ENCODE results near the gene DEPDC7.
A peak's percentile ranks its signal among the peaks of the same experiment; 100 is the strongest.

The DEPDC7 gene

DNA sequence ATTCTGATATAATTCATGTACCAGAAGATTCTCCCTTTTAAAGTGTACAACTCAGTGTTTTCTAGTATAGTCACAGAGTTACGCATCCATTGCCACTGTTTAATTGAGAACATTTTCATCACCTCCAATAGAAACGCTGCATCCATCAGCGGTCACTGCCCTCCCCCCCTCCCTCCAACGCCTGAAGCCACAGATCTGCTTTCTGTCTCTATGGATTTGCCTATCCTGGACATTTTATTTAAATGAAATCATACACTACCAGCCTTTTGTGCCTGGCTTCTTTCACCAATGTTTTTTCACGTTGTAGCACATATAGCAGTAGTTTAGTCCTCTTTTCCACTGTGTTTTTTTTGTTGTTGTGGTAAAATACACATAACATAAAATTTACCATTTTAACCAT, 46.5 kb downstream of the DEPDC7 start:
- no peaks in the 10 kb centered on the region for H3K9me3 ChIP-seq (ENCODE audit: control insufficient read depth in 1 of 2, low read length in 2 of 2)
- peaks cover 12 to 36% of the 10 kb centered on the region in 2 donors for H3K4me1 ChIP-seq (ENCODE audit: control insufficient read depth in 1 of 2, insufficient read depth in 2 of 2, low read length in 2 of 2)
- H3K4me3 ChIP-seq (ENCODE audit: low read depth in 1 of 2, low read length in 2 of 2): no peak overlapping the region
- peaks cover 34% of the 10 kb centered on the region in 2 donors for H3K36me3 ChIP-seq (ENCODE audit: control insufficient read depth in 1 of 2, insufficient read depth in 2 of 2, low read length in 2 of 2)
- H3K27me3 ChIP-seq (ENCODE audit: low read depth, low read length): no peaks in the 10 kb centered on the region
- H3K27ac ChIP-seq (ENCODE audit: low read length): peak overlapping the region; percentile 85

DNA sequence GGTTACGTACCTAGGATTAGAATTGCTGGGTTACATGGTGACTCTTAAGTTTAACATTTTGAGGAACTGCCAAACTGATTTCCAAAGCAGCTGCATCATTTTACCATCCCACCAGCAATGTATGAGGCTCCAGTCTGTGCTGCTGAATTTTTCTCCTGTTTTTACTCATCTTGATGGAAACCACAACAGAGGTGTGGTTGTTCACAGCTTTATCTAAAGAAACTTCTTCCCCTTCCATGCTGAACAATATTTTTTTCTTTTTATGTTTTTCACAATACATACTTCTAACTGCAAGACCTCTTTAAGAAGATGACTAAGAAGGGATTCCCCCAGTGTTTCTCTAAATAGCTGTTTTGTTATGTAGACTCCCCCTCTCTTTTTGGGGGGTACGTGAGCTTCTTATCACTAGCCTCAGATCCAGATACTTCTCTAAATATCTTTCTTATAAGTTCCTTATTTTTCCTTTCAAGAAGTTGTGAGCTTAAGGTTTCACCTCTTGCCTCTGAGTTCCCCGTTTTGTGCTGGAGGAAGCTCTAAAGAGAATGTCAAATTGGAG, 47.7 kb downstream of the DEPDC7 start:
- peaks cover 12 to 36% of the 10 kb centered on the region in 2 donors for H3K4me1 ChIP-seq (ENCODE audit: control insufficient read depth in 1 of 2, insufficient read depth in 2 of 2, low read length in 2 of 2)
- H3K27me3 ChIP-seq (ENCODE audit: low read depth, low read length): no peaks in the 10 kb centered on the region
- peak overlapping the region; percentile 85 for H3K27ac ChIP-seq (ENCODE audit: low read length)
- H3K36me3 ChIP-seq (ENCODE audit: control insufficient read depth in 1 of 2, insufficient read depth in 2 of 2, low read length in 2 of 2): peaks cover 33 to 38% of the 10 kb centered on the region in 2 donors
- no peaks in the 10 kb centered on the region for H3K9me3 ChIP-seq (ENCODE audit: control insufficient read depth in 1 of 2, low read length in 2 of 2)
- peak overlapping the region in 1 of 2 donors; percentile 14 for H3K4me3 ChIP-seq (ENCODE audit: low read depth in 1 of 2, low read length in 2 of 2)

DNA sequence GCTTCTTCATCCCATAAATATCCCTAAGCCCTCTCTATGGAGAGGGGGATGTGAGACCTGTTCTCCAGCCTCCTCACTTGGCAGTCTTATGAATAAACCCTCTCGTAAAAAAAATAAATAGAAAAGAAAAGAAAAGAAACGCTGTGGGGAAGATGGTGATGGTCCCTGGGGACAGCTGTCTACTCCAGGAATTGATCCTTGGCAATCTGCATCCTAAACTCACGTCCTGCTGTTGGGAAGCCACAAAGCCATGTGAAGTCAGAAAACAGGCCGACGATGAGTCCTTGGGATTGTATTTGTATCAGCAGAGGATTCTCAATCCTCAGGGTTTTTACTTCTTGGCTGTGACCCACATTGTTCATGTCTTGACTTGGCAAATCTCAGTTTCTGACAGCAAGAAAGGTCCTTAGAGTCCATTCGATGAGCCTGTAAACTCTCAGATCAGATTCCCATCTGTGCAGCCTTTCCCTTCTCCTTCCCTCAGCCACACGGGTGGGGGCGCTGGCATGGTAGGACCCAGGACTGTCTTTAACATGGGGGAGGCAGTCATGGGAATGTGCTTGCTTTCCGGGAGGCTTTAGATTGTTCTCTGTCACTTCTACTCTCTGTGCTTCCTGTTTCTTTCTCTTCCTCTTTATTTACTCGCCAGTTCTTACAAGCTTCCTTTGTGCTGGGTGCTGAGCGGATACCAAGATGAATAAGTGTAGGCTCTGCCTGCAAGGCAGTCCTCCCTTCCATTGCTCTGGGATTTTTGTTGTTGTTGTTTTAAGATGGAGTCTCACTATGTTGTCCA, 48.6 kb downstream of the DEPDC7 start:
- H3K9me3 ChIP-seq (ENCODE audit: control insufficient read depth in 1 of 2, low read length in 2 of 2): no peaks in the 10 kb centered on the region
- H3K27me3 ChIP-seq (ENCODE audit: low read depth, low read length): no peaks in the 10 kb centered on the region
- H3K4me3 ChIP-seq (ENCODE audit: low read depth in 1 of 2, low read length in 2 of 2): peak overlapping the region in 1 of 2 donors; percentile 14
- peaks cover 12 to 36% of the 10 kb centered on the region in 2 donors for H3K4me1 ChIP-seq (ENCODE audit: control insufficient read depth in 1 of 2, insufficient read depth in 2 of 2, low read length in 2 of 2)
- H3K27ac ChIP-seq (ENCODE audit: low read length): peak overlapping the region; percentile 85
- H3K36me3 ChIP-seq (ENCODE audit: control insufficient read depth in 1 of 2, insufficient read depth in 2 of 2, low read length in 2 of 2): peaks cover 34 to 38% of the 10 kb centered on the region in 2 donors

DNA sequence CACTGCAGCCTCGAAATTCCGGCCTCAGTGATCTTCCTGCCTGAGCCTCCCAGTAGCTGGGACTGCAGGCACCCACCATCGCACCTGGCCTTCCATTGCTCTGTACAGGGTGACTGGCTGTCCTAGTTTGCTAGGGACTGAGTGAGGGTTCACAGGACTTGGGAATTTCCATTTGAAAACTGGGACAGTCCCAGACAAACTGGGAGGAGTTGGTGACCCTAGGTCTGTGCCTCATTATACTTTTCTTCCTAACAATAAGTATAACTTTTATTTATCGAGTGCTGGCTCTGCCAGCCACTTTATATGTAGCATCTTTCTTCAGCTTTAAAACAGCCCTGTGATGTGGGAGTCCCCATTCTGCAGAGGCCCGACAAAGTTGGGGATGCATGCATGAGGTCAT, 49.2 kb downstream of the DEPDC7 start:
- Histone ChIP-seq H3K4me1 (ENCODE audit: control insufficient read depth in 1 of 2, insufficient read depth in 2 of 2, low read length in 2 of 2) (peaks cover 12 to 36% of the 10 kb centered on the region in 2 donors), H3K36me3 (ENCODE audit: control insufficient read depth in 1 of 2, insufficient read depth in 2 of 2, low read length in 2 of 2) (peaks cover 32 to 39% of the 10 kb centered on the region in 2 donors), H3K9me3 (ENCODE audit: control insufficient read depth in 1 of 2, low read length in 2 of 2) (no peaks in the 10 kb centered on the region), H3K27me3 (ENCODE audit: low read depth, low read length) (no peaks in the 10 kb centered on the region), H3K27ac (ENCODE audit: low read length) (no peak overlapping the region), H3K4me3 (ENCODE audit: low read depth in 1 of 2, low read length in 2 of 2) (no peak overlapping the region)

DNA sequence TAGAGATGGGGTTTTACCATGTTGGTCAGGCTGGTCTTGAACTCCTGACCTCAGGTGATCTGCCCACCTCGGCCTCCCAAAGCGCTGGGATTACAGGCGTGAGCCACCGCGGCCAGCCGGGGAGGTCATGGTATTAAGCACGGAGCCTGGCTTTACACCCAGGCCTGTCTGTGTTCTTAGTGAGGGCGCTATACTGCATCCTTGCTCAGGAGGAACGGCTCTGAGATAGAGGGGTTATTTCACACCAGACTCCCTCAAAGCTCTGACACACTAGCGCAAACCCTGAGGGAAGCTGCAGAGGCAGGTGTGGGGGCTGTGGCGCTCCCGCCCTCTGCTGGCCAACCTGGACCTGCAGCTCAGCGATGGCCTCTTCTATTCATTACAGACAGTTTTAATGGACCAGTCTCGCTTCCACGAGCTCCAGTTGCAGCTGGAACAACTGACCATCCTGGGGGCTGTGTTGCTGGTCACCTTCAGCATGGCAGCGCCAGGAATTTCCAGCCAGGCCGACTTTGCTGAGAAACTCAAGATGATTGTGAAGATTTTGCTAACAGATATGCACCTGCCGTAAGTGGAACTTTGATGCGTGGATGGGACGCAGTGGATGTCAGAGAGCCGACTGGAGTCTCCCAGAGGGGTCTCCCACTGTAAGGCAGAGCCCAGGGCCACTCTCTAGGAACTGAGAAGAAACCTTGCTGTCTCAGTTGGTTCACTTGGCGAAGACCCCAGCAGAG, 49.9 kb downstream of the DEPDC7 start:
- Histone ChIP-seq H3K27ac (ENCODE audit: low read length) (no peak overlapping the region), H3K27me3 (ENCODE audit: low read depth, low read length) (no peaks in the 10 kb centered on the region), H3K36me3 (ENCODE audit: control insufficient read depth in 1 of 2, insufficient read depth in 2 of 2, low read length in 2 of 2) (peaks cover 24 to 41% of the 10 kb centered on the region in 2 donors), H3K9me3 (ENCODE audit: control insufficient read depth in 1 of 2, low read length in 2 of 2) (no peaks in the 10 kb centered on the region), H3K4me1 (ENCODE audit: control insufficient read depth in 1 of 2, insufficient read depth in 2 of 2, low read length in 2 of 2) (peaks cover 12 to 36% of the 10 kb centered on the region in 2 donors), H3K4me3 (ENCODE audit: low read depth in 1 of 2, low read length in 2 of 2) (no peak overlapping the region)

DNA sequence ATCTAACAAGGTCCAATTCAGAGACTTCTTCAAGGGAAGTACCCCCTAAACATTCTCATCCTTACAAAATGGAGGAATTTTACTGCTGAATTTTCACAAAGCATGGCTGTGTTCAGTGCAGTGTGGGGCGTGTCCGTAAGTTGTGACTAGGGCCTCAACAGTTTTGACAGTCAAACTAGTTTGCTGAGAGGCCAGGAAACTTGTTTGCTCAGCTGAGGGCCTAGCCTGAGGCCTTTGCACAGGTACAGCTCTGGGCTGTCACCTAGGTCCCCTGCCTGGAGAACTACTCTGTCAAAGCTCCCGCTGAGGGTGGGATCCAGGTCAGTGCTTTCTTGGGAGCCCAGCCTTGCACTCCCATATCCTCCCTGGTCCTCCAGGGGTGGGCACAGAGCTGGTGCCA, 51.6 kb downstream of the DEPDC7 start:
- H3K9me3 ChIP-seq (ENCODE audit: control insufficient read depth in 1 of 2, low read length in 2 of 2): no peaks in the 10 kb centered on the region
- H3K4me1 ChIP-seq (ENCODE audit: control insufficient read depth in 1 of 2, insufficient read depth in 2 of 2, low read length in 2 of 2): peaks cover 12 to 32% of the 10 kb centered on the region in 2 donors
- H3K27me3 ChIP-seq (ENCODE audit: low read depth, low read length): no peaks in the 10 kb centered on the region
- peaks cover 32 to 57% of the 10 kb centered on the region in 2 donors for H3K36me3 ChIP-seq (ENCODE audit: control insufficient read depth in 1 of 2, insufficient read depth in 2 of 2, low read length in 2 of 2)
- H3K27ac ChIP-seq (ENCODE audit: low read length): no peak overlapping the region
- no peak overlapping the region for H3K4me3 ChIP-seq (ENCODE audit: low read depth in 1 of 2, low read length in 2 of 2)

DNA sequence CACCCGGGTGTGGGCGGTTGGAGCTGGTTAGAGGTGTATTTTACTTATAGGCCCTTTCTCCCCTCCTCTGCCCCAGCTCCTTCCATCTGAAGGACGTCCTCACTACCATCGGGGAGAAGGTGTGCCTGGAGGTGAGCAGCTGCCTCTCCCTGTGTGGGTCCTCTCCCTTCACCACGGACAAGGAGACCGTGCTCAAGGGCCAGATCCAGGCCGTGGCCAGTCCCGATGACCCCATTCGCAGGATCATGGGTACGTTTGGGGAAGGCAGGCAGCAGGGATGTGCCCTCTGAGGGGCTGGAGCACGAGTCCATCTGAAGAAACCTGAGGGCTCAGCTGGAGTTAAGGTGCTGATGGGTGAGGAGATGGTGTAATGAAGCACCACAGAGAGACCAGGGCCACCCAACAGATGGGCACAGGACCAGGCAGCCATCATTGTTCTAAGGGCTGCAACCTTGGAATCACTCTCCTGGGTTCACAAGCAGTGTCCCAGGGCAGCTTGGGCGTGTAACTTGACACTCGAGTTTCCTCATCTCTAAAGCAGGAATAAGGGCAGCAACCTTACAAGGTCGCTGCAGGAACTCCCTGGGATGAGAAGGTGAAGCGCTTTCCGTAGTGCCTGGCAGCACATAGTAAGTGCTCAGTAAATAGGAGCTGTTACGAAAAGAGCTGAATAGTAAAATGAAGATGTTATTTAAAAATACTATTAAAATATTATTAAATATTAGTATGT, 53.1 kb downstream of the DEPDC7 start:
- H3K36me3 ChIP-seq (ENCODE audit: control insufficient read depth in 1 of 2, insufficient read depth in 2 of 2, low read length in 2 of 2): peaks cover 38 to 72% of the 10 kb centered on the region in 2 donors
- no peak overlapping the region for H3K27ac ChIP-seq (ENCODE audit: low read length)
- no peaks in the 10 kb centered on the region for H3K9me3 ChIP-seq (ENCODE audit: control insufficient read depth in 1 of 2, low read length in 2 of 2)
- H3K4me1 ChIP-seq (ENCODE audit: control insufficient read depth in 1 of 2, insufficient read depth in 2 of 2, low read length in 2 of 2): peaks cover 8 to 19% of the 10 kb centered on the region in 2 donors
- no peak overlapping the region for H3K4me3 ChIP-seq (ENCODE audit: low read depth in 1 of 2, low read length in 2 of 2)
- H3K27me3 ChIP-seq (ENCODE audit: low read depth, low read length): no peaks in the 10 kb centered on the region

DNA sequence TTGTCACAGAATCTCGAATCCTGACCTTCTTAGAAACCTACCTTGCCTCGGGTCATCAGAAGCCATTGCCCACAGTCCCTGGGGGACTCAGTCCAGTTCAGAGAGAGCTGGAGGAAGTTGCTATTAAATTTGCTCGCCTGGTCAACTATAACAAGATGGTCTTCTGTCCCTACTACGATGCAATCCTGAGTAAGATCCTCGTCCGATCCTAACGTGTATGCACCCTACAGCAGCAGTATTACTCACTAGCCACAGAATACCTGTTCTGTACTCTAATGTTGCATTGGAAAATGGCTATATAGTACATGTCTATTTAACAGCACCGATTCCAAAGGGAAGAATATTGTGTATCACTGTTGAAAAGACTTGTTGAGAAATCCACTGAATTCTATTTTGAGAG, 56.8 kb downstream of the DEPDC7 start:
- Histone ChIP-seq H3K27ac (ENCODE audit: low read length) (no peak overlapping the region), H3K27me3 (ENCODE audit: low read depth, low read length) (no peaks in the 10 kb centered on the region), H3K9me3 (ENCODE audit: control insufficient read depth in 1 of 2, low read length in 2 of 2) (no peaks in the 10 kb centered on the region), H3K4me3 (ENCODE audit: low read depth in 1 of 2, low read length in 2 of 2) (no peak overlapping the region), H3K36me3 (ENCODE audit: control insufficient read depth in 1 of 2, insufficient read depth in 2 of 2, low read length in 2 of 2) (peaks cover 48 to 87% of the 10 kb centered on the region in 2 donors), H3K4me1 (ENCODE audit: control insufficient read depth in 1 of 2, insufficient read depth in 2 of 2, low read length in 2 of 2) (no peaks in the 10 kb centered on the region)
